Stimulated activated effector memory CD8-positive, alpha-beta T cell treated with anti-CD3 and anti-CD28 coated beads, Interleukin-12 subunit alpha, Interleukin-12 subunit beta, amount 100 ng/mL, for 72 hours (primary cell): ENCODE results near the gene LRRC45.
A peak's percentile ranks its signal among the peaks of the same experiment; 100 is the strongest.

ENCODE experiments used
- ATAC-seq: fragments of 150-1000 bp; cut with Tn5 transposase; 2 replicates; pipeline ENCODE4 v1.10.0; 2021
- DNase-seq, 2 donors: peaks; one replicate each; pipeline ENCODE4 v3.0.0; 2021 to 2022; ENCODE audit warnings: low spot score in 2 of 2
- H3K27ac Mint-ChIP-seq: one replicate; pipeline ENCODE4 v1.8.0; 2022; ENCODE audit warnings: mild to moderate bottlenecking, mixed read lengths
- H3K36me3 Mint-ChIP-seq: one replicate; pipeline ENCODE4 v1.8.0; 2022; ENCODE audit warnings: mild to moderate bottlenecking, mixed read lengths
- H3K4me1 Mint-ChIP-seq: one replicate; pipeline ENCODE4 v1.8.0; 2022; ENCODE audit warnings: mixed read lengths
- H3K4me3 Mint-ChIP-seq: one replicate; pipeline ENCODE4 v1.8.0; 2022; ENCODE audit warnings: mild to moderate bottlenecking, mixed read lengths
- H3K9me3 Mint-ChIP-seq: one replicate; pipeline ENCODE4 v1.8.0; 2022; ENCODE audit warnings: mixed read lengths

Gene LRRC45

DNA sequence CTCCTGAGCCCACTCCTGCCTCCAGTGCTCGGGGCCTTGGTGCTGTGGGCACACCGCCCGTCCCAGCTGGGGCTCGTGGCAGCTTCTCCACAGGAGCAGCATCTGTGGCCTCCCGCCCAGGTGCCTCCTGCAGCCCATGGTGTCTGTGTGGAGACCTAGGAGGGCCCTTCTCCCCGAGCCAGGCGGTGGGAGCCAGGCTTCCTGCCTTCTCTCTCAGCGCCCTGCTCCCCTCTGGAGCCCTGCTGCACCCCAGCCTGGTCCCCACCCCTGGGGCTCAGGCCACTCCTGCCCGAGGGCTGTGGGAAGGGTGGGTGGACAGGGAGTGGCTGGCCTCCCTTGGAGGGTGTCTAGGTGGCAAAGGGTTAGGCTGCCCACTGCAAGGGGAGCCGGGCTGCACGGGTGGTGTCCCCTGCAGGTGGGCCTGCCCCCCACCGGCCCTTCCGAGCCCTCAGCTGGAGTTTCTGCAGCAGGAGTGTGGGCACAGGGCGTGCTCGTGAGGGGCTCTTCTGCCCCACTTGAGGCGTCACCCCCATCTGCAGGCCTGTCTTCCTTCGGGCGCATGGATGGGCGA is 11.4 kb upstream of the LRRC45 start:
- Mint-ChIP-seq H3K27ac (no peak overlapping the region), H3K4me3 (no peak overlapping the region), H3K9me3 (no peaks in the 10 kb centered on the region), H3K36me3 (no peaks in the 10 kb centered on the region), H3K4me1 (no peaks in the 10 kb centered on the region)
- ATAC-seq: no peak
- DNase-seq: no peak

DNA sequence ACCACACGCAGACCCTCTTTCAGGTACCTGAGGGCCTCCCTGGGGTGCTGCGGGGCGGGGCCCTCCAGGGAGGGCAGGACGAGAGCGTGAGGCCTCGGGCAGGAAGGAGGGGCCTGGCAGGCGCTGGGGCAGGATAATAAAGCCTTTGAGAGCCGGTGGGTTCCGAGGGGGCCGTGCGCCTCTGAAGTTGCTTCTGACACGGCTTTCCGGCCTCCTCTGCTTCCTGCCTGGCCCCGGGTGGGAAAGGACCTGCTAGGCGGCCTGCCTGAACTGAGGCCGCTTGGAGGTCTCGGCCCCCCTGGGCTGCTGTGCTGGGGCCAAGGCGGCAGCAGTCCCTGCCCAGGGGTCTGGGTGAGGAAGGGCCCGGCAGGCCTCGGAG is 10.9 kb upstream of the LRRC45 start:
- H3K4me1 Mint-ChIP-seq: no peaks in the 10 kb centered on the region
- DNase-seq: no peak
- H3K4me3 Mint-ChIP-seq: no peak overlapping the region
- no peaks in the 10 kb centered on the region for H3K9me3 Mint-ChIP-seq
- no peak for ATAC-seq
- H3K27ac Mint-ChIP-seq: no peak overlapping the region
- no peaks in the 10 kb centered on the region for H3K36me3 Mint-ChIP-seq

GRCh38 chr17:82012640-82013295 is 10.3 kb upstream of the LRRC45 start:
- no peaks in the 10 kb centered on the region for H3K9me3 Mint-ChIP-seq
- H3K27ac Mint-ChIP-seq: peak overlapping the region; percentile 48

GRCh38 chr17:82013341-82013740 is 9.8 kb upstream of the LRRC45 start:
- H3K36me3 Mint-ChIP-seq: no peaks in the 10 kb centered on the region
- H3K4me3 Mint-ChIP-seq: no peak overlapping the region
- DNase-seq (no peak), ATAC-seq (no peak)
- peak overlapping the region; percentile 48 for H3K27ac Mint-ChIP-seq
- no peaks in the 10 kb centered on the region for H3K9me3 Mint-ChIP-seq
- no peaks in the 10 kb centered on the region for H3K4me1 Mint-ChIP-seq

More at GRCh38 chr17:82012640-82013295, 10.3 kb upstream of the LRRC45 start:
- Mint-ChIP-seq H3K4me1 (no peaks in the 10 kb centered on the region), H3K36me3 (no peaks in the 10 kb centered on the region), H3K4me3 (no peak overlapping the region)
- DNase-seq (no peak), ATAC-seq (no peak)

DNA sequence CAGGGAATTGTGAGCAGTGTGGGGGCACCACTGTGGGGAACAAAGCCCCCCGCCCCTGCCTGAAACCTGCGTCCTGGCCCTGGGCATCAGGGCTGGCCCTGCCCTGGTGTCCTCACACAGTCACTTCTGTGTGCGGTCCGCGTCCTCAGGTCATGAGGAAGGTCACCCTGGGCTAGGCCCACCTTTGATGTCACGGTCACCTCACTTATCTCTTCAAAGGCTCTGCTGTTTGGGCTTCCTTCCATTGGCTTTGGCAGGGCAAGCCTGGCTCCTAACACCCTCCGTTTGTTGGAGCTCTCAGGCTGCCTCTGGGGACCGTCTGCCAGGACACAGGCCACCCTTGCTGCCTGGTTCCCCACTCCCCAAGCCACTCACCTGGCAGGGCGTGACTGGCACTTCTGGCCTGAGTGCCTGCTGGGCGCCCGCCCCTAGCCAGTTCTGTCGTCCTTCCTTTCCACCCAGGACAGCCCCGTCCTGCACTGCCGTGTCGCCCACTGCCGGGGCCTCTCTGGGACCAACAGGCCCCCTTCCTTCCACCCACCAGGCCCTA is 9.3 kb upstream of the LRRC45 start:
- Mint-ChIP-seq H3K4me1 (no peaks in the 10 kb centered on the region), H3K9me3 (no peaks in the 10 kb centered on the region), H3K36me3 (peaks cover 4% of the 10 kb centered on the region), H3K27ac (peak overlapping the region; percentile 23), H3K4me3 (no peak overlapping the region)
- no peak for DNase-seq
- no peak for ATAC-seq

GRCh38 chr17:82014432-82014831 is 8.7 kb upstream of the LRRC45 start:
- Mint-ChIP-seq H3K4me3 (no peak overlapping the region), H3K9me3 (no peaks in the 10 kb centered on the region), H3K4me1 (no peaks in the 10 kb centered on the region), H3K36me3 (peaks cover 6% of the 10 kb centered on the region), H3K27ac (peak overlapping the region; percentile 23)
- DNase-seq (no peak), ATAC-seq (no peak)

GRCh38 chr17:82014971-82015310 is 8.2 kb upstream of the LRRC45 start:
- Mint-ChIP-seq H3K4me3 (no peak overlapping the region), H3K9me3 (no peaks in the 10 kb centered on the region), H3K36me3 (peaks cover 6% of the 10 kb centered on the region), H3K27ac (no peak overlapping the region), H3K4me1 (no peaks in the 10 kb centered on the region)
- DNase-seq (no peak), ATAC-seq (no peak)

GRCh38 chr17:82015311-82015971 is 7.7 kb upstream of the LRRC45 start:
- H3K9me3 Mint-ChIP-seq: no peaks in the 10 kb centered on the region
- no peak overlapping the region for H3K27ac Mint-ChIP-seq
- H3K4me3 Mint-ChIP-seq: no peak overlapping the region
- H3K36me3 Mint-ChIP-seq: peaks cover 6% of the 10 kb centered on the region
- ATAC-seq (no peak), DNase-seq (no peak)
- peaks cover 5% of the 10 kb centered on the region for H3K4me1 Mint-ChIP-seq

DNA sequence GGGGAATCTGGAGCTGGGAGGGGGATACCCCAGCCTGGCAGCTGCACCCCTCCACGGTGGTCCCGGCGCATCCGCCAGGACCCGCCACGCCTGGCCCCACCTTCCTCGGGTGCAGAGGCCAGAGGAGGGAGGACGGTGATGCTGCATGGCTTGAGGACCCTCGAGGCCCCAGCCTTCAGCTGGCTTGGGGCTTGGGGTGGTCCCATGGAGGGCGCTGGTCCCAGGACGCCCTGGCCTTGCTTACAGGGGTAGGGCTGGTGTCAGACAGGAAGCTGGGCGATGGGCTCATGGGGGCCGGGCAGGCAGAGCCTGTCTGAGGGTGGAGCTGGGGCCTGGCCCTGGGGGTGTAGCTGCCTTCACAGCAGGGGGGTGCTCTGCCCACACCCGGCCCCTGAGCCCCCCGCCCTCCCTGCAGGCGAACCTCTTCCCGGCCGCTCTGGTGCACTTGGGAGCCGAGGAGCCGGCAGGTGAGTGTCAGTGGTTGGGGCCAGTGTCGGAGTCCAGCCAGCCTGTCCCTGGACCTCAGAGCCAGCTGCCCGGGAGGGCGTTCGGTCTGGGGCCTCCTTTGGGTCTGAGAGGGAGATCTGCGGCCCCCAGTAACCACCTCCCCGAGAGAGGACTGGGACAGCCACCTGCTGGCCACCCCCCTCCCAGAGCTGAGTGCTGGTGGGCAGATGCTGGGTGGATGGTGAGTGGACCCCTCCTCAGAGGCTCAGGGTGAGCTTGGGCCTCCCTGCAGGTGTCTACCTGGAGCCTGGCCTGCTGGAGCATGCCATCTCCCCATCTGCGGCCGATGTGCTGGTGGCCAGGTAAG is 6.8 kb upstream of the LRRC45 start:
- Mint-ChIP-seq H3K9me3 (no peaks in the 10 kb centered on the region), H3K27ac (no peak overlapping the region), H3K4me3 (no peak overlapping the region), H3K4me1 (peaks cover 10% of the 10 kb centered on the region), H3K36me3 (peaks cover 11% of the 10 kb centered on the region)
- no peak for DNase-seq
- ATAC-seq: no peak

DNA sequence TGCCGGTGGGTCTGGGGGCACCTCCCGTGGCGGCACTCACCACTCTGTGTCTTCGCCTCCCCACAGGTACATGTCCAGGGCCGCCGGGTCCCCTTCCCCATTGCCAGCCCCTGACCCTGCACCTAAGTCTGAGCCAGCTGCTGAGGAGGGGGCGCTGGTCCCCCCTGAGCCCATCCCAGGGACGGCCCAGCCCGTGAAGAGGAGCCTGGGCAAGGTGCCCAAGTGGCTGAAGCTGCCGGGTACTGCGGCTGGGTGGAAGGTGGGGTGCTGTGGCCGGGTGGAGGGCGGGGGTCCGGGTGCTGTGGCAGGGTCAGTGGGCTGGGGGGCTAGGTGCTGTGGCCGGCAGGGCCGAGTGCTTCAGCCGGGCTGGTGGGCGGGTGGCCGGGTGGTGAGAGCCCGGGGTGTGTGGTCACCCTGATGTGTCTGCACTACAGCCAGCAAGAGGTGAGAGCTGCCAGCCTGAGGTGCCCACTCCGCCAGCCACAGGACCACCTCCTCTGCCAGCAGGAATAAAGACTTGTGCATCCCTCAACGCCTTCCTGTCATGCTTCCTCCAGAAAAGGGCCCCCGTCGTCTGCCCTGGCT is 6.1 kb upstream of the LRRC45 start:
- no peaks in the 10 kb centered on the region for H3K9me3 Mint-ChIP-seq

GRCh38 chr17:82017612-82018151 is 5.4 kb upstream of the LRRC45 start:
- Mint-ChIP-seq H3K4me3 (no peak overlapping the region), H3K4me1 (peaks cover 19% of the 10 kb centered on the region), H3K9me3 (no peaks in the 10 kb centered on the region), H3K36me3 (peaks cover 13% of the 10 kb centered on the region), H3K27ac (no peak overlapping the region)
- no peak for DNase-seq
- ATAC-seq: no peak

More for the DNA sequence above, 6.1 kb upstream of the LRRC45 start:
- DNase-seq (no peak), ATAC-seq (no peak)
- Mint-ChIP-seq H3K4me3 (no peak overlapping the region), H3K27ac (no peak overlapping the region), H3K4me1 (peaks cover 17% of the 10 kb centered on the region), H3K36me3 (peaks cover 11% of the 10 kb centered on the region)

DNA sequence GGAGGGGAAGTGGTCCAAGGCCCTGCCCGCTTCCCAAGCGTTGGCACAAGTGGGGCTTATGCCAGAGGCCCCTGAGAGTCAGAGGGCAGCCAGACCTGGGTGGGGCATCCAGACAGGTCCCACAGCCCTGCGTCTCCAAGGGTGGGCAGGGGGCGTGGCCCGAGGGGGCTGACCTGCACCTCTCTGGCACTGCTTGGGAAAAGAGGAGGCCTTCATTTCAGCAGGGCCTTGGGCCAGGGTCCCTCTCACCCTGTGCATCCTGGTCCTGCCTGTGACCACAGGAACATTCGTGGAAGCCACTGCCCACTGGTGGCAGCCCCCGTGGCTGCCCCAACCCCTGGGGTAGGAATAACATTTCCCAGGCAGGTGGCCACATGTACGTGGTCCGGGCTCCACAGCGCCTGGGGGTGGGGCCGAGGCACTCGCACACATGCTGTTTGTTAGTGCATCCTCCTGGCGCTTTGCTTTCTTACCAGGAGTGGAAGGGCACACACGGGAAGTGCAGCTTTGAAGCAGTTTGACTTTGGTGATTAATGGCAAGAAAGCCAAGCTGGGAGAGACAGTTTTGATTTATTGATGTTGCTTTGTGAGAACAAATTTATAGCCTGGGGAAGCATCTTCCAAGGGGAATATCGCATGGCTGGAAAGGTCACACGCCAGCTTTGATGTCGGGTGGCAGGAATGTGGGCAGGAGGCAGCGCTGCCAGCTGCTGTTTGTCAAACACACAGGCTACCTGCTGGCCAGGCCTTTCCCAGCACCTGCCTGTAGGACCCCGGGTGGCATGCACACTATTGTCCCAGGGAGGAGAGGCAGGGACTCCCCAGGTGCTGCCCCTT is 4.7 kb upstream of the LRRC45 start:
- Mint-ChIP-seq H3K9me3 (no peaks in the 10 kb centered on the region), H3K27ac (no peak overlapping the region), H3K36me3 (peaks cover 18% of the 10 kb centered on the region), H3K4me1 (peaks cover 19% of the 10 kb centered on the region), H3K4me3 (no peak overlapping the region)
- no peak for ATAC-seq
- DNase-seq: no peak

DNA sequence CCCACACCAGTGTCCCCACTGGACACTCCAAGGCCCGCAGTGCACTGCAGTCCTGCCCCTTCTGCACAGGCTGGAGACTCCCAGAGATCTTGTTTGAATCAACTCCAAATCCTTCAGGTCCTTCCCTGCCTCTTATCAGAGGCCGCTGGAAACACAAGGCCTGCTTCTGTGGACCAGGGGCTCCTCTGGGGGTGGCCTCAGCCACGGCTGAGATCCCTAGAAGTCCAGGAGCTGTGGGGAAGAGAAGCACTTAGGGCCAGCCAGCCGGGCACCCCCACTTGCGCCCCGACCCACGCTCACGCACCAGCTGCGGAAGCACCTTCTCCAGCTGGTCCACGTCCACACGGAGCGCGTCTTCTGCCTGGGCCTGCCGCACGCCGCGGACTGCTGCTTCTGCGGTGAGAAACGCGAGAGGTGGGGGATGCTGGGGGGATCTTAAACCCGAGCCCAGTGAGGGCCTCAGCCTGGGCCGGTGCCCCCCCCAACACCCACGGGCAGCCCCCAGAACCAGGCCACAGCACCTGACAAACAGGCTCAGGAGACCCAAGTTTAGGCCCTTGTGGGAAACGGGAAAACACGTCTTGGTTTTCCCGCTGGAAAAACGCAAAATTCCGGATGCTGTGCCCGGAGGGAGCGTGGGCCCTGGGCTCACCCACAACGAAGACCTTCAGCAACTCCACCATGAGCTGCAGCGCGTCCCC is 4.0 kb upstream of the LRRC45 start:
- Mint-ChIP-seq H3K27ac (no peak overlapping the region), H3K9me3 (no peaks in the 10 kb centered on the region), H3K36me3 (peaks cover 18% of the 10 kb centered on the region), H3K4me1 (peaks cover 24% of the 10 kb centered on the region), H3K4me3 (no peak overlapping the region)
- no peak for DNase-seq
- ATAC-seq: no peak
